Stomach (tissue), 9 donors: Measurements from ENCODE around the gene FRMD5. TPM values are rescaled to one million over a fixed set of nuclear protein-coding genes. Genes with fewer than 3 reads are reported as not detected.

Source experiments
- DNase-seq, 2 donors: peaks; one replicate each; pipeline versions ENCODE4 v3.0.0 to v3.0.0-alpha.2; 2013 to 2019
- H3K27ac ChIP-seq, 5 donors: fragments of 200-600 bp in 4 of 5; sonication (generic) in 4 of 5; one replicate each; pipeline ENCODE4 v1.5.1; 2013 to 2019; ENCODE audit warnings: mild to moderate bottlenecking in 1 of 5, moderate library complexity in 1 of 5
- H3K27me3 ChIP-seq, 3 donors: fragments of 200-600 bp; sonication (generic); one replicate each; pipeline ENCODE4 v1.5.1; 2017 to 2019; ENCODE audit warnings: mixed run types in 1 of 3
- H3K36me3 ChIP-seq, 4 donors: fragments of 200-600 bp; sonication (generic); 1 replicate in 3 of 4; 2 replicates in 1 of 4; pipeline ENCODE4 v1.5.1; 2016 to 2019
- H3K4me1 ChIP-seq, 4 donors: fragments of 200-600 bp; sonication (generic); one replicate each; pipeline ENCODE4 v1.5.1; 2016 to 2019
- H3K4me3 ChIP-seq, 4 donors: fragments of 200-600 bp; sonication (generic) in 3 of 4; one replicate each; pipeline ENCODE4 v1.5.1; 2016 to 2019; ENCODE audit warnings: mild to moderate bottlenecking in 1 of 4
- H3K9me3 ChIP-seq, 4 donors: fragments of 200-600 bp; sonication (generic); one replicate each; pipeline ENCODE4 v1.5.1; 2016 to 2019
- EP300 ChIP-seq: sonication (generic); formaldehyde crosslinking; IDR thresholded peaks from one replicate; pipeline ENCODE4 v1.6.1; 2017; ENCODE audit warnings: antibody characterized with exemption
- POLR2A ChIP-seq, 4 donors: fragments of 450-650 bp; IDR thresholded peaks; one replicate each; pipeline ENCODE4 v1.6.1; 2016; ENCODE audit warnings: antibody characterized with exemption in 4 of 4, control low read depth in 2 of 4, mild to moderate bottlenecking in 1 of 4, moderate library complexity in 1 of 4
- POLR2AphosphoS5 ChIP-seq, 3 donors: sonication (generic); formaldehyde crosslinking; IDR thresholded peaks; one replicate each; pipeline ENCODE4 v1.6.1; 2016; ENCODE audit warnings: antibody characterized with exemption in 3 of 3
- WGBS, 5 donors: extraction: QIAGEN DNeasy Blood & Tissue Kit in 3 of 5; methylation state at CpG; one replicate each; pipeline versions ENCODE4 v1.1.5 to v1.1.7; 2013 to 2018; 5-methylcytosine and 5-hydroxymethylcytosine counted together
- intact Hi-C: fragments of 100-400 bp; cut with DNase I; formaldehyde crosslinking; loops from one replicate; pipeline ENCODE4 v1.15.1; 2023; ENCODE audit warnings: low total_unique reads
- polyA plus RNA-seq, 3 donors: library from polyadenylated mRNA; stranded (reverse); fragments of 200-250 nt; gene quantifications; one replicate each; pipeline ENCODE4 v1.2.3, GENCODE V29; 2013
- total RNA-seq, 5 donors: library from RNA; depleted of rRNA; stranded (reverse); fragments of >200 nt; gene quantifications; one replicate each; pipeline versions ENCODE4 v1.1.0 to v1.2.3, GENCODE V29; 2014 to 2016
- TF ChIP-seq, protein P1 (sequence below), 7 experiments: fragments of 450-650 bp in 4 of 7; fragments of 200-600 bp in 3 of 7; sonication (generic) in 3 of 7; IDR thresholded peaks; one replicate each; pipeline ENCODE4 v1.5.1; 2016 to 2019; ENCODE audit warnings: antibody characterized with exemption in 7 of 7, control low read depth in 2 of 7, mild to moderate bottlenecking in 1 of 7
- donor health status: healthy with polysubstance abuse.
- donor health status: Bipolar disorder and iron deficiency.
- donor health status: healthy.

Gene FRMD5
- total and polyA plus RNA-seq, 8 donors: 0.40 to 13.0 (median 2.5) TPM

DNA sequence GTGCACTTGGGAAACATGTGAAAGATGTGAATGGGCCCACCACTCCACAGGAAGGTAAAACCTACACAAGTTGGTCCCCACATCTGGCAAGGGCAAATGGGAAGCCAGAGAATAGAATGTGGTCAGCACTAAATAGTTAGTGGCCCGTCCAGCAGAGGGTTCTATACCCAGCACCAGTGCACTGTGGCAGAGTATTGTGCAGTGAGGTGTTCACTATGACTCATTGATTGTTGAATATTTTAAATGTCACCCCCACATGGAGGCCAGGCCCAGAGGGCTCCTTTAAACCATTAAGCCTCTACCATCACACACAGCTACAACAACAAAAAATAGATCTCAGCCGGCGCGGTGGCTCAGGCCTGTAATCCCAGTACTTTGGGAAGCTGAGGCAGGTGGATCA is 11.7 kb downstream of the FRMD5 start:
- TF ChIP-seq, protein P1, sequence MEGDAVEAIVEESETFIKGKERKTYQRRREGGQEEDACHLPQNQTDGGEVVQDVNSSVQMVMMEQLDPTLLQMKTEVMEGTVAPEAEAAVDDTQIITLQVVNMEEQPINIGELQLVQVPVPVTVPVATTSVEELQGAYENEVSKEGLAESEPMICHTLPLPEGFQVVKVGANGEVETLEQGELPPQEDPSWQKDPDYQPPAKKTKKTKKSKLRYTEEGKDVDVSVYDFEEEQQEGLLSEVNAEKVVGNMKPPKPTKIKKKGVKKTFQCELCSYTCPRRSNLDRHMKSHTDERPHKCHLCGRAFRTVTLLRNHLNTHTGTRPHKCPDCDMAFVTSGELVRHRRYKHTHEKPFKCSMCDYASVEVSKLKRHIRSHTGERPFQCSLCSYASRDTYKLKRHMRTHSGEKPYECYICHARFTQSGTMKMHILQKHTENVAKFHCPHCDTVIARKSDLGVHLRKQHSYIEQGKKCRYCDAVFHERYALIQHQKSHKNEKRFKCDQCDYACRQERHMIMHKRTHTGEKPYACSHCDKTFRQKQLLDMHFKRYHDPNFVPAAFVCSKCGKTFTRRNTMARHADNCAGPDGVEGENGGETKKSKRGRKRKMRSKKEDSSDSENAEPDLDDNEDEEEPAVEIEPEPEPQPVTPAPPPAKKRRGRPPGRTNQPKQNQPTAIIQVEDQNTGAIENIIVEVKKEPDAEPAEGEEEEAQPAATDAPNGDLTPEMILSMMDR (IDR thresholded peaks at IDR 0.05): no peak
- intact Hi-C loops: no loop called here
- Histone ChIP-seq H3K27ac (no peak overlapping the region), H3K36me3 (no peaks in the 10 kb centered on the region), H3K4me1 (no peaks in the 10 kb centered on the region), H3K9me3 (no peaks in the 10 kb centered on the region), H3K4me3 (no peak overlapping the region), H3K27me3 (no peaks in the 10 kb centered on the region)
- no peak for DNase-seq
- 89 to 95% (median 90%) methylated on average over 4 of the region's 4 CpGs for WGBS, 5 donors

DNA sequence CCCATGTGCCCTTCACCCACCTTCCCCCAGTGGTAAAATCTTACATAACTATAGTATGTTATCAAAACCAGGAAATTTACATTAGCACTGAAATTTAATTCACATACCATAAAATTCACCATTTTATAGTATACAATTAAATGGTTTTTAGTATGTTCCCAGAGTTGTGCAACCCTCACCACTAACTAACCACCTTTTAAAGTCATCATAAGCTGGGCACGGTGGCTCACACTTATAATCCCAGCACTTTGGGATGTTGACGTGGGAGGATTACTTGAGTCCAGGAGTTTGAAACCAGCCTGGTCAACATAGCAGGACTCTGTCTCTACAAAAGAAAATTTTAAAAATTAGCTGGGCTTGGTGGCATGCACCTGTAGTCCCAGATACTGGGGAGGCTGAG is 13.7 kb downstream of the FRMD5 start:
- no peaks in the 10 kb centered on the region for H3K4me1 ChIP-seq
- H3K27ac ChIP-seq: no peak overlapping the region
- H3K36me3 ChIP-seq: no peaks in the 10 kb centered on the region
- no peak for DNase-seq
- TF ChIP-seq, protein P1 (IDR thresholded peaks at IDR 0.05): no peak
- TF ChIP-seq POLR2A (IDR thresholded peaks at IDR 0.05) (no peak), POLR2AphosphoS5 (IDR thresholded peaks at IDR 0.05) (no peak), EP300 (no peak)
- no peaks in the 10 kb centered on the region for H3K27me3 ChIP-seq
- intact Hi-C loops: no loop called here
- WGBS, 5 donors: 88 to 93% (median 92%) methylated on average over 2 of the region's 2 CpGs
- H3K9me3 ChIP-seq: no peaks in the 10 kb centered on the region
- H3K4me3 ChIP-seq: no peak overlapping the region

DNA sequence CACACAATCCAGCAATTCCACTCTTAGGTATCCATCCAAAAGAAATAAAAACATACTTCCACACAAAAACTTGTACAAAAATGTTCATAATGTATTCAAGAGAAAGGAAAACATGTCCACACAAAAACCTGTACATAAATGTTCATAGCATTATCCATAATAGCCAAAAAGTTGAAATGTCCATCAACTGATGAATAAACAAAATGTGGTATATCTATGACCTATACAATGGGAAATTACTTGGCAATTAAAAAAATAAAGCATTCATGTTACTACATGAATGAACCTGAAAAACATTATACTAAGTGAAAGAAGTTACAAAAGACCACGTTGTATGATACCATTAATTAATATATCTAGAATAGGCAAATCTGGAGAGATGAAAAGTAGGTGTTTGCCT is 17.9 kb downstream of the FRMD5 start:
- Histone ChIP-seq H3K4me3 (no peak overlapping the region), H3K9me3 (no peaks in the 10 kb centered on the region), H3K36me3 (no peaks in the 10 kb centered on the region), H3K4me1 (no peaks in the 10 kb centered on the region), H3K27me3 (no peaks in the 10 kb centered on the region), H3K27ac (no peak overlapping the region)
- 53 to 67% (median 64%) methylated on average over 1 of the region's 1 CpG for WGBS, 5 donors
- intact Hi-C loops: no loop called here
- TF ChIP-seq POLR2AphosphoS5 (IDR thresholded peaks at IDR 0.05) (no peak), EP300 (no peak), POLR2A (IDR thresholded peaks at IDR 0.05) (no peak)
- TF ChIP-seq, protein P1 (IDR thresholded peaks at IDR 0.05): no peak
- no peak for DNase-seq

DNA sequence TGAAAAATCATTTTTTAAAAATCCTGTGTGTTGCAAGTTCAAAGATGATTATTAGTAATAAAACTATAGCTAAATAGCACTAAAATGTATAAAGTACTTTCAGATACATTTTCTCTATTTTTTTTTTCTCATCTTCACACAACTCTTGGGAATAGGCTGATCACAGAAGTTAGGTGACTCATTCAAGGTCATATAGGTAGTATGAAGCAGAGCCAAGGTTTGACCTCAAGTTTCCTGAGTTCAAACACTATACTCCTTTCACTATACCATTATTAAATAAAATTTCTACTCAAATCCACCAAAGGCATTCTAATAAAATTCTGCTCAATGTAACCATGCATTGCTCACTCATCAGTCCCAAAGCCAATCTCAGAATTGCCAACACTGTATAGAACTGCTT is 21.3 kb downstream of the FRMD5 start:
- no peaks in the 10 kb centered on the region for H3K9me3 ChIP-seq
- H3K4me1 ChIP-seq: no peaks in the 10 kb centered on the region
- H3K36me3 ChIP-seq: no peaks in the 10 kb centered on the region
- intact Hi-C loops: no loop called here
- no peaks in the 10 kb centered on the region for H3K27me3 ChIP-seq
- no peak for DNase-seq
- no peak for TF ChIP-seq POLR2A (IDR thresholded peaks at IDR 0.05)
- no peak for TF ChIP-seq EP300
- no peak for TF ChIP-seq POLR2AphosphoS5 (IDR thresholded peaks at IDR 0.05)
- TF ChIP-seq, protein P1 (IDR thresholded peaks at IDR 0.05): no peak
- no peak overlapping the region for H3K4me3 ChIP-seq
- H3K27ac ChIP-seq: no peak overlapping the region

DNA sequence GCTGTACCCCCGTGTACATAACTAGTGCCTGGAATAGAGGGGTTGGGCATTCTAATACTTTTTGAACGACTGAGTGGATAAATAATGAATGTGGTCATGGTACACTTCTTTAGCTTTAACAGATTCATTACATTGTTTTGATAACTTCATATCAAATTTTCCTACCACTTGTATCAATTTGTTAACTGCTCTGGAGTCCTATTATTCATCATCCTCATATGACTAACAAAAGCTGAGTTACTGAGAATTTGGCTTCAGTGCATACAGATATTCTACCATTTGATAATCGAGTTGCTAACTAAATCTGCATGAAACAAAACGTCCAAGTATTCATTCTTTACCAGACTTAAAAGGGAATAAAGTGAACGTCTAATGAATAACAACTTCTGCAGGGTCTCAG is 31.7 kb downstream of the FRMD5 start:
- 57 to 68% (median 63%) methylated on average over 5 of the region's 5 CpGs for WGBS, 5 donors

More for the DNA sequence above, 31.7 kb downstream of the FRMD5 start:
- H3K27ac ChIP-seq: no peak overlapping the region
- DNase-seq: no peak
- H3K36me3 ChIP-seq: no peaks in the 10 kb centered on the region
- no peaks in the 10 kb centered on the region for H3K4me1 ChIP-seq
- H3K27me3 ChIP-seq: no peaks in the 10 kb centered on the region
- intact Hi-C loops: no loop called here
- no peaks in the 10 kb centered on the region for H3K9me3 ChIP-seq
- TF ChIP-seq, protein P1 (IDR thresholded peaks at IDR 0.05): no peak
- TF ChIP-seq POLR2A (IDR thresholded peaks at IDR 0.05) (no peak), POLR2AphosphoS5 (IDR thresholded peaks at IDR 0.05) (no peak), EP300 (no peak)
- H3K4me3 ChIP-seq: no peak overlapping the region
